B cell (primary cell): ENCODE data around the gene RETREG1.

Experiments
- CTCF ChIP-seq: fragments of 200-600 bp; IDR thresholded peaks from one replicate; pipeline ENCODE4 v1.8.0; 2022; ENCODE audit warnings: antibody characterized with exemption, mild to moderate bottlenecking
- EZH2 ChIP-seq: IDR thresholded peaks from 2 replicates; pipeline ENCODE4 v1.6.1; 2012; ENCODE audit warnings: borderline replicate concordance, low read depth, mild to moderate bottlenecking, moderate library complexity, low read length; ENCODE audit not compliant: insufficient read depth, poor library complexity, severe bottlenecking

DNA sequence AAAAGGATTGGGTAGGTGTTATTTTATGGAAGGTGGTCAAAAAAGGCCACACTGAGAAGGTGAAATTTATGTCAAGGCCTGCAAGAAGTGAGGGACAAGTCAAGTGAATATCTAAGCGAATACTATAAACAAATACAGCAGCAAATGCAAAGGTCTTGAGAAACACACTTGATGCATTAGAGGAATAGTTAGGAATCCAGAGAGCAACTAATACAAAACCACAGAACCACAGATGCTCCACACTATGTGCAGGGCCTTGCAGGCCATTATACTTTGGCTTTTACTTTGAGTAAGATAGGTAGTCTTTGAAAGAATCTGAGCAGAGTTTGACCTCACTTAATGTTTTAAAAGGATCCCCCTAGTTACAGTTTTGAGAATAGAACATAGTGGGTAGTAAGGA is 155.8 kb downstream of the RETREG1 start:
- TF ChIP-seq CTCF (no peak), EZH2 (no peak)
